GM12878 (cell line): ENCODE data around the gene COL23A1. TPM values are rescaled to one million over a fixed set of nuclear protein-coding genes. Genes with fewer than 3 reads are reported as not detected.

Experiments used
- ATF3 ChIP-seq: IDR thresholded peaks from 2 replicates; pipeline ENCODE4 v1.6.1; 2011; ENCODE audit warnings: low read depth, mild to moderate bottlenecking, low read length, moderate library complexity, borderline replicate concordance; ENCODE audit errors: extremely low read depth
- CEBPZ ChIP-seq: fragments of 150-350 bp; IDR thresholded peaks from 2 replicates; pipeline ENCODE4 v1.6.1; 2016; ENCODE audit warnings: low read depth, low read length
- POU2F2 ChIP-seq: IDR thresholded peaks from 3 replicates; pipeline ENCODE4 v1.6.1; 2011; ENCODE audit warnings: low read depth, mild to moderate bottlenecking, low read length, borderline replicate concordance
- PRDM15 ChIP-seq: fragments of 450-650 bp; formaldehyde crosslinking; IDR thresholded peaks from 2 replicates; pipeline ENCODE4 v1.4.0; 2020; ENCODE audit warnings: mild to moderate bottlenecking, moderate library complexity
- polyA plus RNA-seq, 11 experiments: library from polyadenylated mRNA; depleted of rRNA in 4 of 11; unstranded in 6 of 11; stranded (reverse) in 5 of 11; fragments of >200 nt; fragmentation: Nextera tagmentation in 4 of 11; fragmentation: Illumina TruSeq in 1 of 11; extraction: Ambion mirVana in 4 of 11; extraction: Trizol in 1 of 11; gene quantifications; 1 replicate in 1 of 11; 2 replicates in 10 of 11; pipeline versions ENCODE4 v1.2.1 to v1.2.3, GENCODE V29; 2011 to 2016; ENCODE audit warnings: inconsistent platforms in 2 of 11, missing spikeins in 2 of 11, low read depth in 1 of 11
- total RNA-seq, 4 experiments: library from RNA; depleted of rRNA in 3 of 4; stranded (reverse); fragments of >200 nt in 3 of 4; fragmentation: Illumina TruSeq in 1 of 4; extraction: Trizol in 1 of 4; gene quantifications; 2 replicates each; pipeline versions ENCODE4 v1.2.1 to v1.2.3, GENCODE V29; 2013 to 2021

COL23A1 gene
- total and polyA plus RNA-seq, 10 of the 15 experiments (the other 5 are each of a cell fraction or from before 2014, with no cell fraction given) = 0.03 to 0.83 (median 0.09) TPM; not detected in 5

GRCh38 chr5:178419651-178420050 is 170.5 kb downstream of the COL23A1 start (continued):
- TF ChIP-seq PRDM15 (CRISPR knock-in tag) (no peak), CEBPZ (no peak), ATF3 (no peak), POU2F2 (no peak)
